CD4-positive, alpha-beta T cell treated with Interleukin-15 for 1 hour (primary cell): ENCODE measurements around the gene ARHGAP32.

Experiments used
- DNase-seq: peaks from one replicate; pipeline ENCODE4 v3.0.0-alpha.2; 2020

The ARHGAP32 gene

DNA sequence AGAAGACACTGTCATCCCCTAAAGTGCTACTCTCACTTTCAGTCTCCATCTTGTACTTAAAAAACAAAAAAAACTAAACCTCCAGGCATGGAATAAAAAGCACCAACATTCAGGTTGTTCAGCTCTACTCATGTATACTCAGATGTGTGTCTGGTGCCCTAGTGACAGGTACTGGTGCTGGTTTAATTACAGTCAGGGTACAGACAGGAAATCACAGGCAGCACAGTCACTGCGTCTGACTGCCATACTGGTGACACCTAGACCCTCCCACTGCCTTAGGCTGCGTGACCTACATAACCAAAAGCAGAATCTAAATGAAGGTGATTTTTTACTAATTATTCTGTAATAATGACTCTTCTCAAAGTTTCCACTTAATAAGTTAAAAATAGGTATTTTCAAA lies at the start of gene ARHGAP32:
ARHGAP32 (minus strand) TSS at position 176 of the 400 bp plus-strand sequence; CDS start at position 49, 127 bp downstream.
- DNase-seq: no peak

DNA sequence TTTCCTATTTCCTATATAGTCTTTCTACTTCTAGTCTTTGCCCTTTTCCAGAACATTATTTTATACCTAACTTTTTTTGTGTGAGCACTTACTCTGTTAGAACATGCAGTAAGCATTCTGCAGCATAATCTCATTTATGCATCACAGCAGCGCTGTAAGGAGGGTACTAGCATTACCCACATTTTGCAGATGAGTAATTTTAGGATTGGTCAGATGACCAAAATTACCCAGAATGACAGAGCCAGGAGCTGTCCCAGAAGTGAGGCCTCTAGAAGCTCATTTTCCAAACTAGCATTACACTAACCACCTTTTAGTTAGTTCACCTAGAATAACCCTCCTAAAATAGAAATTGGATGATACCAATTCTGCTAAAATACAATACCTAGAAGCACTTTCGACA lies 47.1 kb upstream of the ARHGAP32 start:
- no peak for DNase-seq

GRCh38 chr11:129237880-129238638 lies 45.9 kb upstream of the ARHGAP32 start:
- DNase-seq: no peak

DNA sequence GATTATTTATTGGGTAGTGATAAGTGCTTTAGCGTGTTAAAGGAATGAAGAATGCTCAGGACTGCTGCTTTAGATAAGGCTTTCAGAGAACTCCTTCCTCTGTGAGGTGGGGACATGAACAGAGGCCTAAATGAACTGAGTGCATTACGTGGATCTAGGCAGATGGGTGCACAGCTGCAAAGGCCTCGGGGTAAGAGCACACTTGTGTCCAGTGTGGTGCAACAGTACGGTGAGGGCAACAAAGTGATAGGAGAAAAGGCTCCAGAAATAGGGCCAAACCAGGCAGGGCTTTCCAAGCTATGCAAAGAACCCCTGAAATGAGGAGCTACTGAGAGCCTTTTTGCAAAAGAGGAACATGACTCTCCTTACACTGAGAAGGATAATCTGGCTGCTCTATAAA lies 45.3 kb upstream of the ARHGAP32 start:
- no peak for DNase-seq

- no peak for DNase-seq
These were observed 44.7 kb upstream of the ARHGAP32 start for GRCh38 chr11:129236850-129237249.

GRCh38 chr11:129234978-129235377 lies 42.9 kb upstream of the ARHGAP32 start:
- no peak for DNase-seq

GRCh38 chr11:129230006-129230405 lies 37.9 kb upstream of the ARHGAP32 start:
- no peak for DNase-seq

DNA sequence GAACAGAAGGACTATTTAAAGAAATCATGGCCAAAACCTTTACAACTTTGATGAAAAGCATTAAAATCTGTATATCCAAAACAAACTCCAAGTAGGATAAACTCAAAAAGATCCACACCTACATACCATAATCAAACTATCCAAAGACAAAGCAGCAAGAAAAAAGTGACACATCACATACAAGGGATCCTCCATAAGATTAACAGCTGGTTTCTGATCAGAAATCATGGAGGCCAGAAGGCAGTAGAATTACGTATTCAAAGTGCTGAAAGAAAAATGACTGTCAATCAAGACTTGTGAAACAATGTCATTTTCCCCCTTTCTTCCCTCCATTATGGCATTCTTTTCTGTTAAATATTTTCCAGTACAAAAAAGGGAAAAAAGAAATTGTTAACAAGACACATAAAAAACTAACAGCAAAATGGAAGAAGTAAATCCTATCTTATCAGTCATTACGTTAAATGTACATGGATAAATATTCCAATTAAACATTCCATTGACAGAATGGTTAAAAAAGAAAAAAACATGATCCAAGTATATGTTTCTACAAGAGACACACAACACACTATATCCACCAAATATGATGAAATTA lies 34.2 kb upstream of the ARHGAP32 start:
- DNase-seq: no peak

GRCh38 chr11:129225190-129225589 lies 33.1 kb upstream of the ARHGAP32 start:
- DNase-seq: no peak

DNA sequence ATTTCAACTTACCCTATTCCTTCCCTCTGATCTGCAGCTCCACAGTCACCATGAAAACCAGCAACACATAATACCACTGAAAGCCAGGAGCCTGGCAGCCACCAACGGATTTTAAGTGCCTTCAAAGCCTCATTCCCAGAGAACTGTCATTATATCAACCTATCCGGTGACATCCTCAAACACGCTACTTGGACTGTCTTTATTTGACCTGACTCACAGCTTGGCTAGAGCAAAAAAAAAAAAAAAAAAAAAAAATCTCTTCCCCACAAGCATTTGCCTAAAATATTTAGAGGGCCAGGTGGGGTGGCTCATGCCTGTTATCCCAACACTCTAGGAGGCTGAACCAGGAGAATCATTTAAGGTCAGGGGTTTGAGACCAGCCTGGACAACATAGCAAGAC lies 32.4 kb upstream of the ARHGAP32 start:
- no peak for DNase-seq

GRCh38 chr11:129223701-129224149 lies 31.6 kb upstream of the ARHGAP32 start:
- DNase-seq: no peak

DNA sequence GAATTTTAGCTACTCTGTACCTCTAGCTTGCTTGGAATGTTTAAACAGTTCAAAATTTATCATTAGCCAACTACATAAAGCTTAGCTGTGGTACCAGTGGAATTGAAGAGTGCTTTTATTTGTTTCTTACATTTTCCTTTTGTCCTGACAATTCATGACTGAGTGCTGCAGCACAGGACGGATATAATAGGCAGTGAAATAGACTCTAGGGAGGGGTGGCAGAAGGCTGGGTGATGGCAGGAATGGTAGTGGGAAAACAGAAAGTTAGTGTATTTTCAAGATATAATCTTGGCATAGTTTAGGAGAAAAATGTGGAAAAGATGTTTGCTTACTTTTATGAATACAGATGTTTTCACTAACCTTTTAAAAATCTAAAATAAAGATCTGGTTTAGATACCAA lies 31.1 kb upstream of the ARHGAP32 start:
- DNase-seq: no peak

- DNase-seq: no peak
These were observed 30.0 kb upstream of the ARHGAP32 start for GRCh38 chr11:129222158-129222557.

DNA sequence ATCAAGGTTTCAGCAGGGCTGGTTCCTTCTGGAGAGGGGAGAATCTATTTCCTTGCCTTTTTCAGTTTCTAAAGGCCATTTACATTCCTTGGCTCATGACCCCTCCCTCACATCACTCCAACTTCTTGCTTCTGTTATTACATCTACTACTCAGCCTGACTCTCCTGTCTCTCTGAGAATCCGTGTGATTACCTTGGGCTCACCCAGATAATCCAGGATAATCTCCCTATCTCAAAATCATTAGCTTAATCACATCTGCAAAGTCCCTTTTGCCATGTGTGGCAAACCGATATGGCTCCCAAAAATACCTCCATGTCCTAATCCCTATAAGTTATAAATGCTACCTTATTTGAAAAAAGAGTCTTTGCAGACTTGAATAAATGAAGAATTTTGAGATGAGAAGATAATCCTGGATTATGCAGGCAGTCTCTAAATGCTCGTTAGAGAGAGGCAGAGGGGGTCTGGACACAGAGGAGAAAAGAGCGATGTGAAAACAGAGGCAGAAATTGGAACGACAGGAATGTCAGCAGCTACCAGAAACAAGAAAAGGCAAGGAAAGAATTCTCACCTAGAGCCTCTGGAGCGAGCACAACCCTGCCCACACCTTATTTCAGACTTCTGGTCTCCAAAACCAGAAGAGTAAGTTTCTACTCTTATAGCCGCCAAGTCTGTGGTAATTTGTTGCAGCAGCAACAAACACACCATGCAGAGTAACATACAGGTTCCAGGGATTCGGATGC lies 23.6 kb upstream of the ARHGAP32 start:
- DNase-seq: no peak

- DNase-seq: no peak
These were observed 22.7 kb upstream of the ARHGAP32 start for GRCh38 chr11:129214710-129215295.

DNA sequence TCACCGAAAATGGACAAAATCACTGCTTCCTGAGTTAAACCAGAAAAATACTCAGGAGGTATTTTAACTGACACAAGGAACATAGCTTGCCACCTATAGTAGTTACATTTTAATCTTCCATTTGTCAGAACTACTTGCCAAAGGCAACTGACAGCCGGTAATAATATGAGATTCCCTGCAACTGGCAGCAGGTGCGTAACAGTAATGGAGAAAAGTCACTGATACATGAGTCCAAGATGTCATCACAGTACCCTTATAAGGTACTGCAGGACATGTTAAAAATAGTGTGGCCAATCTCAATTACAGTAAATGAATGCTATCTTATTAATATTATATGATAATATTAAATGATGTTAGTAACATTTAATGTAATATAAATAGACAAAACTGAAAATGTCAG lies 21.1 kb upstream of the ARHGAP32 start:
- DNase-seq: no peak

- no peak for DNase-seq
These were observed 19.3 kb upstream of the ARHGAP32 start for GRCh38 chr11:129211397-129211796.

- DNase-seq: no peak
These were observed 18.7 kb upstream of the ARHGAP32 start for GRCh38 chr11:129210831-129211181.

- no peak for DNase-seq
These were observed 18.0 kb upstream of the ARHGAP32 start for GRCh38 chr11:129209891-129210830.

GRCh38 chr11:129208863-129209262 lies 16.7 kb upstream of the ARHGAP32 start:
- DNase-seq: no peak

DNA sequence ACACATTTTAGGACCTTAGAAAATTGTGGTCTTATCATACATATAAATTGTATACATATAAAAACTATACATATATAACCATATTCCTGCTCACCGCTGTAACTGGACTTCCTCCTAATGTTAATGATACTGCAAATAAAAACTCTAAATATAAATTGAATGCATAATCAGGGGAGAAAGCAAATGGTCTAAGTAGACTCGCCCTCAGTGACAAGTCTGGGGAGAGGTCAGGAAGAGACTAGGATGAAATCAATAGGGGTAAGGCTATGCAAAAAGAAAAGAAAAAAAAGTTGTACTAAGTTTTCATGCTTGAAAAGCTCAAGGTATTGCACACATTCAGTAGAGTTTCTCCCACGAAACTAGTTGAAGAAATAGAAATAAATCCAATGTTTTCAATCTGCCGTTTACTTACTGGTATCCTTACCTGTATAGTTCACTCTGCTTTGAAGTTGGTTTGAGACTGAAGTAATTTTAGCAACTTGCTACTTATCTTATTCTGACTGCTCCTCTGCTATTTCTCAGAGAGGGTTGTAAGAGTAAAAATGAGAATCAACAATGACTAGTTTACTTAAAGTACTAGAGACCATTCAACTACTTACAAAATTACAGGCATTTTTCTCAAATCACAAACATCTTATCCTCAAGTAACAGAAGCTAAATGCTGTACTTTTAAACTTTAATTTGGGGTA lies 12.2 kb upstream of the ARHGAP32 start:
- no peak for DNase-seq

DNA sequence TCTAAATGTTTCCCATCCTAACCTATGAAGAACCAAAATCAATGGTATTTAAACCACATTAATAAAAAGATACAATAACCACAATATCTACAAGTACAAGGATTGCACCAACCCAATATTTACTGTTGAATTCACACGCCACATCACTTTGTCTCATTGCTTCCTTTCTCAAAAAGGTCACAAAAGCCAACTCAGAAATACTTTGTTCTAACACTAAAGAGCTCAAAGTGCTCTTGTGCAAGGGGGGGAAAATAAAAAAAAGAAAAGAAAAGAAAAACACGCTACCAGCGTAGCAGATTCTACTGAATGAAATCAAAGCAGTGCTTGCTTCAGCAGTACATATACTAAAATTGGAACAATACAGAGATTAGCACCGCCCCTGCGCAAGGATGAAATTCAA lies 10.5 kb upstream of the ARHGAP32 start:
- DNase-seq: no peak
